Upper lobe of left lung (tissue), 6 donors: Measurements from ENCODE around the gene IGFBP5. TPM values are rescaled to one million over a fixed set of nuclear protein-coding genes. Genes with fewer than 3 reads are reported as not detected.

Source experiments
- ATAC-seq, 2 donors: fragments of 200-7000 bp; cut with Tn5 transposase; one replicate each; pipeline ENCODE4 v1.9.1; 2022; ENCODE audit warnings: mild to moderate bottlenecking in 2 of 2, moderate library complexity in 2 of 2; ENCODE audit not compliant: low FRiP score in 2 of 2
- DNase-seq, 2 donors: peaks; one replicate each; pipeline ENCODE4 v3.0.0-alpha.2; 2019 to 2020
- H3K27ac ChIP-seq, 4 donors: fragments of 200-600 bp; sonication (generic); one replicate each; pipeline ENCODE4 v1.5.1; 2016 to 2019
- H3K27me3 ChIP-seq, 4 donors: fragments of 200-600 bp; sonication (generic); one replicate each; pipeline ENCODE4 v1.5.1; 2017 to 2019
- H3K36me3 ChIP-seq, 4 donors: fragments of 200-600 bp; sonication (generic); one replicate each; pipeline ENCODE4 v1.5.1; 2016 to 2019
- H3K4me1 ChIP-seq, 4 donors: fragments of 200-600 bp; sonication (generic); one replicate each; pipeline ENCODE4 v1.5.1; 2018 to 2019
- H3K4me3 ChIP-seq, 4 donors: fragments of 200-600 bp; sonication (generic); one replicate each; pipeline ENCODE4 v1.5.1; 2017 to 2019; ENCODE audit warnings: mild to moderate bottlenecking in 2 of 4, moderate library complexity in 1 of 4
- H3K9me3 ChIP-seq, 4 donors: fragments of 200-600 bp; sonication (generic); one replicate each; pipeline ENCODE4 v1.5.1; 2018 to 2019
- EP300 ChIP-seq, 4 donors: sonication (generic); formaldehyde crosslinking; IDR thresholded peaks; one replicate each; pipeline ENCODE4 v1.5.1; 2017; ENCODE audit warnings: antibody characterized with exemption in 4 of 4, control low read depth in 2 of 4
- POLR2A ChIP-seq, 4 donors: fragments of 450-650 bp; IDR thresholded peaks; one replicate each; pipeline ENCODE4 v1.5.1; 2016 to 2017; ENCODE audit warnings: antibody characterized with exemption in 4 of 4, mild to moderate bottlenecking in 2 of 4
- POLR2AphosphoS5 ChIP-seq, 2 donors: sonication (generic); formaldehyde crosslinking; IDR thresholded peaks; one replicate each; pipeline ENCODE4 v1.5.1; 2017; ENCODE audit warnings: antibody characterized with exemption in 2 of 2
- WGBS, 2 donors: methylation state at CpG; one replicate each; pipeline ENCODE4 v1.1.5; 2017 to 2018; 5-methylcytosine and 5-hydroxymethylcytosine counted together
- total RNA-seq, 6 donors: library from RNA; depleted of rRNA in 4 of 6; stranded (reverse); fragments of >200 nt in 4 of 6; gene quantifications; one replicate each; pipeline versions ENCODE4 v1.1.0 to v1.2.1, GENCODE V29; 2016 to 2021
- TF ChIP-seq, protein P1 (sequence below), 6 experiments: fragments of 450-650 bp in 4 of 6; fragments of 200-600 bp in 2 of 6; sonication (generic) in 2 of 6; IDR thresholded peaks; one replicate each; pipeline ENCODE4 v1.5.1; 2016 to 2019; ENCODE audit warnings: antibody characterized with exemption in 6 of 6
- donor health status: DM: no; HTN: no; CAD: no; lungs with moderate emphysema.
- donor health status: DM: no; HTN: yes; CAD: no; lungs with severe emphysema.

IGFBP5 gene
- total RNA-seq, 6 donors from 2014 or later = 41.9 to 304 (median 95.5) TPM

DNA sequence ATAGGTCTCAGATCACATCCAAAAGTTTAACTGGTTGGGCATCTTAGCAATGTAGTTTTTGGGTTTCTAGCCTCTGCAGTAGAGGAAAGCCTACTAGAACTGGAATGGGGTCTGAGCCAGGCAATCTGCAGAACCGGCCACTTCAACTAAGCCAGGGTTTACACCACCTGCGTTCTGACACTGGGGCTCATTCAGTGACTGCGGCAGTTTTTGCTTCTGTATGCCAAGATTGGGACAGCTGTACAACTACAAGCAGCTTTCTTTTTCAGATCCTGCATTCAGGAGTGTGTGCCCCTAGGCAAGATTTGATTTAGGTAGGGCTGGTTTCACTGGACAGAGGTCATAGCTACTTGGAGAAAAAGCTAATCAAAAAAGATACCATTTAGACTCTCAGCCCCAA is 43.7 kb upstream of the IGFBP5 start:
- DNase-seq (no peak), ATAC-seq (no peak)
- no peak overlapping the region for H3K27ac ChIP-seq
- 59 to 73% methylated on average over 3 of the region's 3 CpGs for WGBS, 2 donors
- H3K4me3 ChIP-seq = no peak overlapping the region
- H3K4me1 ChIP-seq = peaks cover 10 to 25% (median 17%) of the 10 kb centered on the region in 4 donors
- no peaks in the 10 kb centered on the region for H3K9me3 ChIP-seq
- no peaks in the 10 kb centered on the region for H3K27me3 ChIP-seq
- TF ChIP-seq POLR2A (IDR thresholded peaks at IDR 0.05) (no peak), POLR2AphosphoS5 (IDR thresholded peaks at IDR 0.05) (no peak), EP300 (IDR thresholded peaks at IDR 0.05) (no peak)
- TF ChIP-seq, protein P1, sequence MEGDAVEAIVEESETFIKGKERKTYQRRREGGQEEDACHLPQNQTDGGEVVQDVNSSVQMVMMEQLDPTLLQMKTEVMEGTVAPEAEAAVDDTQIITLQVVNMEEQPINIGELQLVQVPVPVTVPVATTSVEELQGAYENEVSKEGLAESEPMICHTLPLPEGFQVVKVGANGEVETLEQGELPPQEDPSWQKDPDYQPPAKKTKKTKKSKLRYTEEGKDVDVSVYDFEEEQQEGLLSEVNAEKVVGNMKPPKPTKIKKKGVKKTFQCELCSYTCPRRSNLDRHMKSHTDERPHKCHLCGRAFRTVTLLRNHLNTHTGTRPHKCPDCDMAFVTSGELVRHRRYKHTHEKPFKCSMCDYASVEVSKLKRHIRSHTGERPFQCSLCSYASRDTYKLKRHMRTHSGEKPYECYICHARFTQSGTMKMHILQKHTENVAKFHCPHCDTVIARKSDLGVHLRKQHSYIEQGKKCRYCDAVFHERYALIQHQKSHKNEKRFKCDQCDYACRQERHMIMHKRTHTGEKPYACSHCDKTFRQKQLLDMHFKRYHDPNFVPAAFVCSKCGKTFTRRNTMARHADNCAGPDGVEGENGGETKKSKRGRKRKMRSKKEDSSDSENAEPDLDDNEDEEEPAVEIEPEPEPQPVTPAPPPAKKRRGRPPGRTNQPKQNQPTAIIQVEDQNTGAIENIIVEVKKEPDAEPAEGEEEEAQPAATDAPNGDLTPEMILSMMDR (IDR thresholded peaks at IDR 0.05) = no peak
- H3K36me3 ChIP-seq = no peaks in the 10 kb centered on the region

DNA sequence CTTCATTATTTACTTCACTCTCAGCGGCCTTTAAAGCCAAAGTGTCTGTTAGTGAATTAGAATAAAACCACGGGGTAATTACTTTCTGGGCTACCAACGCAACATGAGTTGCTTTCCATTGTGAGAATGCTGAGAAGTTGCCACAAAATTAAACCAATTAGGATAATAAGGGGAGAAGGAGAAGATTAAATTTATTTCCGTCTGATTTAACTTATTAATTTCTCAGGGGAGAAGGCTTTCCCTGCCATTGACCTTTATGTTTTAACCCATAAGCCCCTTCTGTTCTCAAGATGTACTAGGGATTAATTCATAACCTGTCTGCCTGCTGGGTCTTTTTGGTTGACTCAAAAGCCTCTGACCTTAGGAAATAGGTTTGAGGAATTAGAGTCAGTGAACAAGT is 42.3 kb upstream of the IGFBP5 start:
- H3K4me1 ChIP-seq = peaks cover 10 to 25% (median 17%) of the 10 kb centered on the region in 4 donors
- TF ChIP-seq POLR2A (IDR thresholded peaks at IDR 0.05) = no peak
- TF ChIP-seq, protein P1 (IDR thresholded peaks at IDR 0.05) = no peak
- TF ChIP-seq POLR2AphosphoS5 (IDR thresholded peaks at IDR 0.05) = no peak
- no peak for TF ChIP-seq EP300 (IDR thresholded peaks at IDR 0.05)
- DNase-seq (no peak), ATAC-seq (no peak)
- H3K27me3 ChIP-seq = no peaks in the 10 kb centered on the region
- H3K9me3 ChIP-seq = no peaks in the 10 kb centered on the region
- no peaks in the 10 kb centered on the region for H3K36me3 ChIP-seq
- no peak overlapping the region for H3K27ac ChIP-seq
- no peak overlapping the region for H3K4me3 ChIP-seq
- WGBS, 2 donors = 92 to 93% methylated on average over 4 of the region's 4 CpGs

- no peak overlapping the region for H3K27ac ChIP-seq
- TF ChIP-seq POLR2A (IDR thresholded peaks at IDR 0.05) (no peak), EP300 (IDR thresholded peaks at IDR 0.05) (no peak), POLR2AphosphoS5 (IDR thresholded peaks at IDR 0.05) (no peak)
- TF ChIP-seq, protein P1 (IDR thresholded peaks at IDR 0.05) = no peak
- DNase-seq = no peak
These were observed 41.0 kb upstream of the IGFBP5 start for GRCh38 chr2:216736326-216736725.

GRCh38 chr2:216735668-216736067 is 40.3 kb upstream of the IGFBP5 start:
- H3K4me3 ChIP-seq = no peak overlapping the region
- H3K9me3 ChIP-seq = no peaks in the 10 kb centered on the region
- DNase-seq (no peak), ATAC-seq (no peak)
- no peak overlapping the region for H3K27ac ChIP-seq
- no peaks in the 10 kb centered on the region for H3K36me3 ChIP-seq
- TF ChIP-seq EP300 (IDR thresholded peaks at IDR 0.05) = no peak
- no peak for TF ChIP-seq POLR2AphosphoS5 (IDR thresholded peaks at IDR 0.05)
- no peak for TF ChIP-seq POLR2A (IDR thresholded peaks at IDR 0.05)
- TF ChIP-seq, protein P1 (IDR thresholded peaks at IDR 0.05) = no peak
- peaks cover 8 to 14% (median 10%) of the 10 kb centered on the region in 4 donors for H3K4me1 ChIP-seq
- H3K27me3 ChIP-seq = no peaks in the 10 kb centered on the region

More at GRCh38 chr2:216736326-216736725, 41.0 kb upstream of the IGFBP5 start:
- Histone ChIP-seq H3K4me3 (no peak overlapping the region), H3K27me3 (no peaks in the 10 kb centered on the region), H3K36me3 (no peaks in the 10 kb centered on the region), H3K9me3 (no peaks in the 10 kb centered on the region), H3K4me1 (peaks cover 10 to 18% (median 16%) of the 10 kb centered on the region in 4 donors)
- no peak for ATAC-seq
- 0 to 28% methylated on average over 1 of the region's 1 CpG for WGBS, 2 donors

- DNase-seq (no peak), ATAC-seq (no peak)
- Histone ChIP-seq H3K36me3 (no peaks in the 10 kb centered on the region), H3K27me3 (no peaks in the 10 kb centered on the region), H3K9me3 (no peaks in the 10 kb centered on the region), H3K27ac (peak overlapping the region in 1 of 4 donors; percentile 38), H3K4me1 (peaks cover 2 to 9% (median 4%) of the 10 kb centered on the region in 4 donors), H3K4me3 (no peak overlapping the region)
- 76 to 77% methylated on average over 6 of the region's 6 CpGs for WGBS, 2 donors
- TF ChIP-seq POLR2AphosphoS5 (IDR thresholded peaks at IDR 0.05) (no peak), EP300 (IDR thresholded peaks at IDR 0.05) (no peak), POLR2A (IDR thresholded peaks at IDR 0.05) (no peak)
- TF ChIP-seq, protein P1 (IDR thresholded peaks at IDR 0.05) = no peak
These were observed 39.7 kb upstream of the IGFBP5 start for GRCh38 chr2:216735086-216735485.
